GM19240 (cell line): ENCODE data around the gene RIN1.

Source experiments
- DNase-seq: peaks from one replicate; pipeline ENCODE4 v3.0.0; 2011; ENCODE audit warnings: low spot score; ENCODE audit not compliant: insufficient read length

The RIN1 gene

DNA sequence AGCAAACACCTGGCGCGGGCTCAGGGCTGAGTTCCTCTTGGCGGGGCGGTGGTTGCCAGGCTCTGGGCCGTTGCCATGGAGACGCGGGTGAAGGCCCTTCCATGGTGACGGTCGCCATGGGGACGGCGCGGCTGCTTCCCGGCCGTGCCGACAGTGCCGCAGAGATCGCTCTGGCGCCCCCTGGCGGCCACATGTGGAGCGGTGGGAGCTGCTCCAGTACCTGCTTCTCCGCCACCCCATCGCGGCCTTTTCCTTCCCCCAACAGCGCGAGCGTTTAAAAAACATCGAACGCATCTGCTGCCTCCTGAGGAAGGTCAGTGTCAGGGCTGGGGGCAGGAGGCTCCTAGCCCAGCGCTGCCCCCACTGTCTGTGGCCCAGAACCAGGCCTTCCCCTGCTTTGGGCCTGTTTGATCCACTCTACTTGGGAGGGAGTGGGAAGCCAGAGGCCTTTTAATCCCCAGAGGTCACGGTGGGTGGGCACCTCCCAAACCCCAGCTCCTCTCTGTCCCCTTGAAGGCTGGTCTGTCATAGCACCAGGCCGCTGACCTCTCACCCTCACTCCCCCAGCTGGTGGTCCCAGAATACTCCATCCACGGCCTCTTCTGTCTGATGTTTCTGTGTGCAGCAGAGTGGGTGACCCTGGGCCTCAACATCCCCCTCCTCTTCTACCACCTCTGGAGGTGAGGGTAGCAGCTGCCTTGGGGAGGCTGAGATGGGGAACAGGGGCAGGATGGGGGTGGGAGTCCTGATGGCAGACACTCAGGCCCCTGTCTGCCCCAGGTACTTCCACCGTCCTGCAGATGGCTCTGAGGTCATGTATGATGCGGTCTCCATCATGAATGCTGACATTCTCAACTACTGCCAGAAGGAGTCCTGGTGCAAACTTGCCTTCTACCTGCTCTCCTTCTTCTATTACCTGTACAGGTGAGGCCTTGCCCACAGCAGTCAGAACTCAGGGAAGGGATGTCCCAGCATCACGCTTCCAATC, 53.5 kb downstream of the RIN1 start:
- DNase-seq = peak; percentile 99
